HG02885 (cell line): ENCODE results near the gene GRID2.

Experiments
- ATAC-seq: cut with Tn5 transposase; IDR thresholded peaks from one replicate; pipeline ENCODE4 v1.9.1; 2021; ENCODE audit warnings: mild to moderate bottlenecking; ENCODE audit not compliant: unreplicated experiment, poor library complexity

Gene GRID2

GRCh38 chr4:92654084-92654483 is 350.3 kb downstream of the GRID2 start:
- ATAC-seq, result no peak

- no peak for ATAC-seq
These were observed 353.9 kb downstream of the GRID2 start for GRCh38 chr4:92657695-92658094.

- no peak for ATAC-seq
These were observed 354.6 kb downstream of the GRID2 start for GRCh38 chr4:92658318-92658717.

GRCh38 chr4:92677805-92678204 is 374.0 kb downstream of the GRID2 start:
- no peak for ATAC-seq

GRCh38 chr4:92678292-92678691 is 374.5 kb downstream of the GRID2 start:
- ATAC-seq, result no peak

GRCh38 chr4:92679149-92679548 is 375.4 kb downstream of the GRID2 start:
- ATAC-seq, result no peak

- no peak for ATAC-seq
These were observed 410.9 kb downstream of the GRID2 start for GRCh38 chr4:92714640-92715039.

- no peak for ATAC-seq
These were observed 429.5 kb downstream of the GRID2 start for GRCh38 chr4:92733231-92733630.

GRCh38 chr4:92735025-92735665 is 431.4 kb downstream of the GRID2 start:
- ATAC-seq, result no peak

GRCh38 chr4:92760433-92760832 is 456.7 kb downstream of the GRID2 start:
- no peak for ATAC-seq

- no peak for ATAC-seq
These were observed 472.3 kb downstream of the GRID2 start for GRCh38 chr4:92776080-92776479.

- ATAC-seq, result no peak
These were observed 486.0 kb downstream of the GRID2 start for GRCh38 chr4:92789741-92790140.

- no peak for ATAC-seq
These were observed 488.2 kb downstream of the GRID2 start for GRCh38 chr4:92791871-92792440.

- ATAC-seq, result no peak
These were observed 505.6 kb downstream of the GRID2 start for GRCh38 chr4:92809381-92809780.

- no peak for ATAC-seq
These were observed 508.9 kb downstream of the GRID2 start for GRCh38 chr4:92812652-92813051.

- ATAC-seq, result no peak
These were observed 510.9 kb downstream of the GRID2 start for GRCh38 chr4:92814677-92815076.

- ATAC-seq, result no peak
These were observed 521.5 kb downstream of the GRID2 start for GRCh38 chr4:92825256-92825655.

- no peak for ATAC-seq
These were observed 522.0 kb downstream of the GRID2 start for GRCh38 chr4:92825791-92826190.

- no peak for ATAC-seq
These were observed 527.0 kb downstream of the GRID2 start for GRCh38 chr4:92830771-92831170.

GRCh38 chr4:92840880-92841279 is 537.1 kb downstream of the GRID2 start:
- ATAC-seq, result no peak

- no peak for ATAC-seq
These were observed 540.0 kb downstream of the GRID2 start for GRCh38 chr4:92843784-92844183.

- no peak for ATAC-seq
These were observed 543.3 kb downstream of the GRID2 start for GRCh38 chr4:92847026-92847425.
